ENCODE results near the gene VAV1.

DNA sequence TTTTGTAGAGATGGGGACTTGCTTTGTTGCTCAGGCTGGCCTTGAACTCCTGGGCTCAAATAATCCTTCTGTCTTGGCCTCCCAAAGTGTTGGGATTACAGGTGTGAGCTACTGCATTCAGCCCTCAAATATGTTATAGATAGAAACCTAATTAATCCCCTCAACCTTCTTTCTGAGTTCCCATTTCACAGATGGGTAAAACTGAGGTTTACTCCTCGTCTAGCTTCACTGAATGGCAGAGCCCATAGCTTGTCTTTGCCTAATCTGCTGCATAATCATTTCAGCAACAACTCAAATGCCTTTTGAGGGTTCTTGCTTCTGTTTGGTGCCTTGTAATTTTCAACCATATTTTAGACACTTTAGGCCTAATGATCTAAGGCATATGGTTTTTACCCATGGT, 78.9 kb downstream of the VAV1 start:
- no peak for TF ChIP-seq CTCF (conservative IDR thresholded peaks at IDR 0.05; ENCODE audit: low read depth, low read length)
- TF ChIP-seq EZH2phosphoT487 (IDR thresholded peaks at IDR 0.05; ENCODE audit: borderline replicate concordance, low read length), result no peak
